ENCODE measurements around the gene KLHL9.
"Not testable (repeated sequence)": the region's sequence is repeated elsewhere in the genome, so short reads cannot be mapped to it uniquely, and the experiment has no call there.

Gene KLHL9, protein sequence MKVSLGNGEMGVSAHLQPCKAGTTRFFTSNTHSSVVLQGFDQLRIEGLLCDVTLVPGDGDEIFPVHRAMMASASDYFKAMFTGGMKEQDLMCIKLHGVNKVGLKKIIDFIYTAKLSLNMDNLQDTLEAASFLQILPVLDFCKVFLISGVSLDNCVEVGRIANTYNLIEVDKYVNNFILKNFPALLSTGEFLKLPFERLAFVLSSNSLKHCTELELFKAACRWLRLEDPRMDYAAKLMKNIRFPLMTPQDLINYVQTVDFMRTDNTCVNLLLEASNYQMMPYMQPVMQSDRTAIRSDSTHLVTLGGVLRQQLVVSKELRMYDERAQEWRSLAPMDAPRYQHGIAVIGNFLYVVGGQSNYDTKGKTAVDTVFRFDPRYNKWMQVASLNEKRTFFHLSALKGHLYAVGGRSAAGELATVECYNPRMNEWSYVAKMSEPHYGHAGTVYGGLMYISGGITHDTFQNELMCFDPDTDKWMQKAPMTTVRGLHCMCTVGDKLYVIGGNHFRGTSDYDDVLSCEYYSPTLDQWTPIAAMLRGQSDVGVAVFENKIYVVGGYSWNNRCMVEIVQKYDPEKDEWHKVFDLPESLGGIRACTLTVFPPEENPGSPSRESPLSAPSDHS

DNA sequence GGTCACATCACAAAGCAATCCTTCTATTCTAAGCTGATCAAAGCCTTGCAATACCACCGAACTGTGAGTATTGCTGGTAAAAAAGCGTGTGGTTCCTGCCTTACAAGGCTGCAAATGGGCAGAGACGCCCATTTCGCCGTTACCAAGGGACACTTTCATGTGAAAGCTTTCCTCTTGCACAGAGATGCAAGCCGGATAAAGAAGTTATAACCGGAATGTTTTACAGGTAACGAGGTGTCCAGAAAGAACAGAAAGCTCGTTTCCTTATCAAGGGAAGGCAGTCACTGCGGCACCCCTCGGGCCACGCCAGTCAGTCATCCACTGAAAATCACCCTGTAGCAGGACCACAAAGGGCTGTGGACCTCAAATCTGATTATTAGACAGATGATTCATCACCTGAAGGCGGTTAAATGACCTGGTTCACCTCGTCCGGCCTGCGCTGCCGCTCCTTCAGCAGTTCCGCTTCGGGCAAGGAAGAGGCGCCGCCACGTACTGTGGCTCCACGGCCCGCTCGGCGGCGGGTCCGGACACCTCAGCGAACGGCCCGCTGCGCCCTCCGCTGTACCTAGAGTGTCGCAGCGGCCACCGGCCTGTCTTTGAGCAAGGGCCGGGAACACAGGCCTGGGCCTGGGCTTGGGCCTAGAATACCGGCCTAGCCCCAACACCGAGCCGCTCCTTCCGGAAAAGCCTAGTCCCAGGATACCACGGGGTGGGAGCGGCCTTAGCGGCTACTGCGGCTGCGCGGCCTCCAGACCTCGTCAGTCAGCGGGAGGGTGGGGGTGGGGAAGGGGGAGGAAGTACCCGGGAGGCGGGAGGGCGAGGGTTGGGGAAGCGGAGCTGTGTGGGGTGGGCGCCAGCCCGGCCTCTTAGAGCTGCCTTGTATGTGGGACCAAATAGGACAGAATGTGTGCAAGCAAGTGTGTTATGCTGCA is at the start of gene KLHL9:
Gene KLHL9 (minus strand): TSS at position 704 of the 932 bp plus-strand sequence. CDS start 545 bp downstream, at position 159.
- no peak for DNase-seq

DNA sequence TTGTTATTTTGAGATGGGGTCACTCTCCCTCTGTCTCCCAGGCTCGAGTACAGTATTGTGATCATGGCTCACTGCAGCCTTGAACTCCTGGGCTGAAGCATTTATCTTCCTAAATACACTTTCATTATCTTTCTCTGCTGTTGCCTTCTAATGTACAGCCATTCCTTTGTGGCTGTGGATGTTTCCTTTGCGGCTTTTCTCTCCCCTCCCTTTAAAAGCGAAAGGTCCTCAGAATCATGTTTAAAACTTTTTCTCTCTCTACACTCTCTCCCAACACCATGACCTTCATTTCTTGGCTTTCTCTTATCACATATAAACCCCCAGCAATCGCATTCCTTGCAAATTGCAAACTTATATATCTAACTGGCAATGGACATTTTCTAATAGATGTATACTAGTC is 48.4 kb upstream of the KLHL9 start:
- DNase-seq: no peak

DNA sequence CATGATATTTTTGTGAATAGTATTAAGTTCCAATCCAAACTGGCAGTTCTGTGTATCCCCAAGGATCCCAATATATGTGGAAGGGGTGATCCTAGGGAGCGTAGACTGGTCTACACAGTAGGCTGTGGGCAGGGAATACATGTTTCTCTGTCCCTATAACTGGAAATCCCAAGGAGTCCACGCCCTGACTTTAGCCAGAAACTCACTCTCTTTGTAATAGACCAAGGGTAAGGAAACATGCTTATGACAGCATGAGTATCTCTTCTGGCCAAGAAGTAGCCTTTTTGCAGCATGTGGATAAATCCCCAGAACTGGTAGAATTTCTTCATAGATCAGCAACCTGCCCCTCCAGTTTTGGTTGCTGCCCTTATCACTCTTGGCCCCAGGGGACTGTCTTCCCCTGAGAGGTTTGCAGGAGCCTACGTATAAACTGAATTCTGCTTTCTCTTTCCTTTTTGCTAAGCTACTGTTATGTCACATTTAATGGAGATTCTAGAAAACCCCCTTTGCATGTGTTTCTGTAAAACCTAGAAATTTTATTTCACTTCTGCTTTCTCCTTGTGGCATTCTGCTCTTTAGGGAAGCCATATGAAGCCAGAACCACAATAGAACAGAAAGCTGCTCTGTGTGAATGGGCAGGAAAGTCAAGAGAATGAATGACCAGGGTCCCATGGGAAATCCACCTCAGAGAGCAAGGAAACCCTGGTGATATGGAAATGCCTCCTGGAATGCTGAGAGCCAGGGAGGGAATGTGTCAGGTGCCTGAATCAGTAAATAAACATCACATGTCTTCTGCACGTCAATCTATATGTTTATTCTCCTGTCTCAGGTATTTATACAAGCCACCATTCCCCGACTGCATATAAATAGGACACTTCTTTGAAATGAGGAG is 46.5 kb upstream of the KLHL9 start:
- DNase-seq: no peak

DNA sequence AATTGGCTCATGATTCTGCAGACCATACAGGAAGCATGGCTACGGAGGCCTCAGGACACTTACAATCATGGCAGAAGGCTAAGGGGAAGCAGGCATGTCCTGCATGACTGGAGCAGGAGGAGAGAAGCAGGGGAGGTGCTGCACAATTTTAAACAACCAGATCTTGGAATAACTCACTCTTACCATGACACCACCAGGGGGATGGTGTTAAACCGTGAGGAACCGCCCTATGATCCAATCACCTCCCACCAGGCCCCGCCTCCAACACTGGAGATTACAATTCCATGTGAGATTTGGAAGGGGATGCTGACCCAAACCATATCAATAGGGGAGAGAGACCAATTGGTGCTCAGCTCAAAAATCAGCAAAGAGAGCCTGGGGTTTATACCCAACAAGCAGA is 36.3 kb upstream of the KLHL9 start:
- DNase-seq: not testable (repeated sequence)

DNA sequence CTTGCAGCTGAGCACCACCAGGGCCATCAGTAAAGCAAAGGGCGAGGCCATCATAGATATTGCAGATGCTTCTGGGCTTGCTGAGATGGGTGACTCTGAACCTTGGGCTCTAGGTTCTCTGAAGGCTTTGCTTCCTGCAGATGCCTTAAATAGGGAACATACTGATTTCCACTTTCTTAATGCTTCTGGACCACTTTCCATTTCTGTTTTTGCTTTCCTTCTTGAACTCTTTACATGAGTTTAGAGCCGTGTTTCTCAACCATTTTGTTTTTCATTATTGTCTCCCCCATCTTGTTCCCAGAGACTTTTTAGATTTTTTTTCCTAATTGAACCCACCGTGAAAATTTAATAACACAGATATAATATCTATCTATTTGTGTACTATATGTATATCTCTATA is 32.8 kb upstream of the KLHL9 start, which contains the start of gene IFNA13:
Gene IFNA13 (minus strand): TSS at position 101 of the 400 bp plus-strand sequence. CDS start 47 bp downstream, at position 54.
- DNase-seq: no peak

DNA sequence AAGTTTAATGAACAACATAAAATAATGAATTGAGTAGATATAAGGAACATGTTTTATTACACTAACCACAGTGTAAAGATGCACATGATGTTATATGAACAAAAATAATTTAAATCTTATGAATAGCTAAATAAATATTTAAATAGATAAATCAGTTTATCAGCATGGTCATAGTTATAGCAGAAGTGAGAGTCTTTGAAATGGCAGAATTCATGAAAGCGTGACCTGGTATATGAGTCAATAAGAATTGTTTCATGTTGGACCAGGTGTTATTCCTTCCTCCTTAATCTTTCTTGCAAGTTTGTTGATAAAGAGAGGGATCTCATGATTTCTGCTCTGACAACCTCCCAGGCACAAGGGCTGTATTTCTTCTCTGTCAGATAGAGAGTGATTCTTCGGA is 32.0 kb upstream of the KLHL9 start:
- DNase-seq: not testable (repeated sequence)

DNA sequence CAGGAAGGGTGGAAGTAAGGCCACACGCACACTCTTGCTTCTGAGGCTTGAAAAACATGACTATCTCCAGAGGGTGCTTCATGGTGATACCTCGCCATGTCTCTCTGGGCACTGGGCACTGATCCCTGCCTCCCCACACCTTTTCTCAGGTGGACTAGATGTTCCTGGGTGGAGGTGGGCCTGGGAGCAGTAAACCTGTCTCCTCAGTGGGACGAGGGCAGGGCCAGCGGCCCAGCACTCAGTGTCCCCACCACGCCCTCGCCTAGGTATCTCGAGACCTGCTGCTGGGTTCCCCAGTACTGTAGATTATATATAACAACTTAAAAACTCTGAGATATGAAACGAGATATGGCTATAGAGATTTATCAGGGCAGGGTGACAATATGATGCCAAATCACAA is 27.1 kb upstream of the KLHL9 start:
- DNase-seq: no peak

DNA sequence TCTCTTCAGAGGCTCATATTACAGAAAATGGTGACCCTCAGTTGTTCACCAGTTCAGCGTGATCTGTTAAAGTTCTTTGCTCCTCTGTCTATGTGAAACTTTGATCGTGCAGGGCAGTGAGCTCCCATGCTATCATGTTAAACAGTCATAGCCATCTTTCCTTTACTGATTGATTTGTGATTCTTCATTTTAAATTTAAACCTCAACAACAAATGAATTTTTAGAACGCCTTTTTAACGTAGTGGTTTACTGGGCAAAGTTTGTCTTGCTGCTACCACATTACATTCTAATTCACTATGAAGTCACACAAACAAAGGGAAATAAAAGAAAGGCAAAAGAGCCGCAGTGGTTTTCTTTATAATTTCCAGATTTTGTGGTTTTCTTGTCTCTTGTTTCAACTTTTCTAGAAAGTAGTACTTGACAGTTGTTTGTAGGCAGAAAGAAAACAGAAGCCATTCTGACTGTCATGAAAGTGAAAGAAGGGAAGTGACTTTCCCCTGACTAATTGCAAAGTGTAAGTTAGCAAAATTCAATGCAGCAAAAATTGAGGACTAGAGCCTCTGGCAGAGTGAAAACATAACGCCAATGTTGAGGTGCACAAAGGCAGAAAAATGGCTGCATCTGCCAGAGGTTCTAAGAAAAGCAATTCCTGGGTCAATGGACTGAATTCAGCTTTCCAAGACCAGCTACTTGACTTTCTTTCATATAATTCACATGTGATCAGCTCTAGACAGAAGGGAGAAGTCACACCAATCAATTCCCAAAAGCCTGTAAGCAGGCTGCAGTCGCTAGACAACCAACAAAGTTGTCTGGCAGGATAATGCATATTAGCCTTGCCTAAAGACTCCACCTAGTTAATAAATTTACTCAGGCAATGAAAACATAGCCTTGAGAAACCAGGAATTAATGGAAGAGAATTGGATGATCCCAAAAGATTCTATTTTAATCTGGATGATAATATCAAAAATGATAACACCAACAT is 22.6 kb upstream of the KLHL9 start:
- no peak for DNase-seq

DNA sequence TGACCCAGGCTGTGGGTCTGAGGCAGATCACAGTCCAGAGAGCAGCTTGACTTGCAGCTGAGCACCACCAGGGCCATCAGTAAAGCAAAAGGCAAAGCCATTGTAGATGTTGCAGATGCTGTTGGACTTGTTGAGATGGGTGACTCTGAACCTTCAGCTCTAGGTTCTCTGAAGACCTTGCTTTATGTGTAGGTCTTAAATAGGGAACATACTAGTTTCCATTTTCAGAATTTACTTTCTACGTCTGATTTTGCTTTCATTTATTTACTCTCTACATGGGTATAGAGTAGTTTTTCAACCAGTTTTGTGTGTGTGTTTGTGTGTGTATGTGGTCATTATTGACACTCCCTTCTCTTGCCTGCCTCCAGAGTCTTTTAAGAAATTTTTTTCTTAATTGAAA is 15.6 kb upstream of the KLHL9 start, which contains the start of gene IFNA6:
Gene IFNA6 (minus strand): TSS at position 101 of the 400 bp plus-strand sequence. CDS start 0 bp downstream, at position 101.
- no peak for DNase-seq

DNA sequence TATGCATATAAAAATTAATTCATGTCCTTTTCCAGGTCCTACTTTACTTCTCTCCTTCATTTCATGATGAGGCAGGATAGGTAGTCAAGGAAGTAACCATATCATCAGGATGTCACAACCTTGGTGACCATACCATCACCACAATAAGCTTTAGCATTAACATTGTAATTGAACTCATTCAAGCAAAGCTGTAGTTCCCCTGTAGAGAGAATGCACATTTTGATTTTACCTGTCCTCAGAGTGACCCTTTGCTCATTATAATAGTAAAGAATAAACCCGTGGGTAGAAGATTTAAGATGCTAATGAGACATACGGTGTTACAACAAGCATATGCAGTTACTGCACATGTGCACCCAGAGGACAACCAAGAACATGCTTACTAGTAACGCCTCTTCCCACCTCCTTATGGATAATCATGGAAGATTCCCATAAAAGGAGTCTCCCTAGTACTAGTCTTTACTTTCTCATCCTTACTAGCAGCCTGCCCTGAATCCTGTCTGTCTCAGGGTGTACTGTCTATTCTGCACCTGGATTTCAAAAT is 13.3 kb upstream of the KLHL9 start:
- DNase-seq: no peak

DNA sequence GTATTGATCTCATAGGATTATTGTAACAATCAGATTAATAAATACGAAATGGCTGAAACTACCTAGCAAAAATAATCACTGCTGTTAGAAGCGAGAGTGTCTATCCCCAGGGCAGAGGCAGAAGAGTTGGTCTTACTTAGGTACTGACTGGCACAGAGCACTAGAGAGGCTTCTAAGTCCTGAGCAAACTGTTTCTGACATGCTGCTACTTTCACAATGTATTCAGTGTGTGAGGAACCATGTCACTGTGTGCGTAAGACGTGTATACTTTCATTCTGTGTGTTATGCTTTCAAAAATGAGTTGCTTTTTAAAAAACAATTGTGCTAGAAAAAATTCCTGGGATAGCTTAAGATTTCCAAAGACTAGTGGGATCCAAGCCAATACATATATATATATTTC is 5.5 kb upstream of the KLHL9 start:
- no peak for DNase-seq

DNA sequence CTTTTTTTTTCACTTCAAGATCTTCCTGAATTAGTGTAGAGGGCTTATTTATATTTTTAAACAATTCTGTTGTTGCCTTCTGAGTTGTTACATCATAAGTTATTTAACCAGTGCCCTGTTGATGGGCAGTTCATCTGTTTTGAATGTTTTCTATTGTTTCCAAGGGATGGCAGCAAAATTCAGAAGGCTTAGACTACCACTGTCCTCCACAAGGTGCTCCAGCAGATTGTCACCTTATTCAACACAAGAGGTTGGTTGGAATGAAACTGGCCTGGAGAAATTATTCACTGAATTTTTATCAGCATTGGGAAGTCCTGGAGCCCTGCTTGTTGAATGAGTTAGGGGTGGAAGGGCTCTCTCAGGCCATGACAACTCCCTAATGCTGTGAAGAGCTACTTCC is 1.3 kb upstream of the KLHL9 start:
- DNase-seq: no peak

DNA sequence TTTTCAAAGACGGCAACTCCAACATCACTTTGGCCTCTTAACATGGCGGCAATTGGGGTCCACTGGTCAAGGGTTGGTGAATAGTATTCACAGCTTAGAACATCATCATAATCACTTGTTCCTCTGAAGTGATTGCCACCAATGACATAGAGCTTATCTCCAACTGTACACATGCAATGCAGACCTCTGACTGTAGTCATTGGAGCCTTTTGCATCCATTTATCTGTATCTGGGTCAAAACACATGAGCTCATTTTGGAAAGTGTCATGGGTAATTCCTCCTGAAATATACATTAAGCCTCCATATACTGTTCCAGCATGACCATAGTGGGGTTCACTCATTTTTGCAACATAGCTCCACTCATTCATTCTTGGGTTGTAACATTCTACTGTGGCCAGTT is 2.0 kb downstream of the KLHL9 start:
- DNase-seq: no peak

DNA sequence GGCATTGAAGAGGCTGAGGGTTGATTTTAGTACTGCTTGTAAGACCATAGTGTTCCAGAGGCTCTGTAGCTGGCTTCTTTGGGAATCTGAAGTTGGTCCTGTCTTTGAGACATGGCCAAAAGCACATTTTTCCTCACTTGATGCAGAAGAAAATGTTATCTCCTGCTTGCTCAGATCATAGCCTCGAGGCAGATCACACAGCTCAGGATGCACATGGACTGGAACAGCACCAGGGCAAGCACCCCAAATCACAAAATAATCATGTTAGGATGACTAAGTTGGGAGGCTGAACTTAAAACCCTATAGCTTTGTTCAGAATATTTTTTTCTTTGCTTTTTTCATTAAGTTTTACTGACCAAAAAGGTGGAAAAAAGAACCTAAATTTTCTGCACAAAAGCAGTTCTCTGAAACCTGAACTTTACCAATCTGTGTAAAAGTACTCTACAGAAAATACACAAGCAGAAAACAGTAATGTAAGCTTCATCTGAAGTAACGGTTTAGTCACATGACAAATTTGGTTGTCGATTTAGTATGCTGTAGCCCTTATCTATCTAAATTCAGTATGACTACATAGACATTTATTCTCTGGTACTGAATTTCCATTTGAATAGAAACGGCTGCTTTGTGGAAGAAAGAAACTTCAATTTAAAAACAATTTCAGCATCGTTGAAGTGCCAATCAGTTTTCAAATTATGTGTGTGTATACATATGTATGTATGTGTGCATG is 3.4 kb downstream of the KLHL9 start:
- DNase-seq: no peak

DNA sequence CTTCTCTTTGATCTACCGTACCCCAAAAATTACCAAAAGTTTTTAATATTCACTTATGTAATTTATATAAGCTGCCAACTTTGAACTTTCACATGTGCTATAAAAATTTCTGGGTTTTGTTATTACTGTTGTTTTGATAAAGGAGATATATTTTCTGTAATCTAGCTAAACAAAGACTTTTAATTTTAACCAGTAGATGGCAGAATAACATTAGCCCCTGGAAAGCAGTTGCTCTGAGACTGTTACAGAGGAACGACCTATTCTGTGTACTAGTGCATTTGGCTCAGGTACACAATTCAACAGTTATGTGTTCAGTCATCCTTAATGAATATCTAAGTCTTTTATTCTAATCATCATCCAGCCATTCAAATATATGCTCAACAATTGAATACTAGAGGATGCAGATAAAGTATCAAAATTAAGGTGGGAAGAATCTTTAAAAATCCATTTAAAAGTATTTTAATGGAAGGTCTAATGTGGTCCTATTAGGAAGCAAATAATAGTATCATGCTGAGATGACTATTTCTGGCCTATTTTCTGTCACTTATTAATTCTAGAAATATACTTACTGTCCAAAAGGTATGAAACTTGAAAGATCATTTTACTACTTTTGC is 8.6 kb downstream of the KLHL9 start:
- DNase-seq: no peak

DNA sequence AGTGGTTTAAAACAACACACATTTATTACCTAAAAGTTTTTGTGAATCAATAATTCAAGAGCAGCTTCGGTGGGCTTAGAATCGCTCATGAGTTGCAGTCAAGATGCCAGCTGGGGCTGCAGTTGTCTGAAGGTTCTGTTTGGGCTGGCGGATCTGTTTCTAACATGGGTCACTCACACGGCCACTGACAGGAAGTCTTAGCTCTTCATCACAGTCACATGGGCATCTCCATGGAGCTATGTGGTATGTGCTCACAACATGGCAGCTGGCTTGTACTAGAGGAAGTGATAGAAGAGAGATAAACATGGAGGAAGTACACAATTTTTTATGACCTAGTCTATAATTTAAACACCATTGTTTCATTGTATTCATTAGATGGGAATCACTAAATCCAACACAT is 11.2 kb downstream of the KLHL9 start:
- no peak for DNase-seq

DNA sequence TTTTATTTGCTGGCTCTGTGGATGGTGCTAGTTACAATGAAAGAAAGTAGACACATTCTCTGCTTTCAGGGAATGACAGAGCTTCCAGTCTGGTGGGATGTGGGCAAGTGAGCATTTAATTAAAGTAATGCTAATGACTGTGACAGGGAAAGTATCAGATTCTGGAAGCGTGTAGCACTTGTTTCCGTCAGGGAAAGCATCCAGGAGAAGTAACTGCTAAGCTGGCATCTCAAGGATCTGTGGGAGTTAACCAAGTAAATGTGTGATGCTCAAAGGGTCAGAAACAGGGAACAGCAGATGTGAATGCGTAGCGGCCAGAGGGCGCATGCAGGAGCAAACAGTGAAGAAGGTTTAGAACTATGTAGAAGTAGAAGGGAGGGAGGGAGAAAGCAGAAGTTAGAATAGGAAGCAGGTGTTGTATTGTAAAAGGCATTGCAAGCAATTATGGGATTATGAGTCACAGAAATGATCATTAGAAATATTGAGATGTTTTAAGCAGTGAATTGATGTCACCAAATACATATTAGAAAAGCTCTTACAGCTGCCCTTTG is 12.2 kb downstream of the KLHL9 start:
- no peak for DNase-seq

DNA sequence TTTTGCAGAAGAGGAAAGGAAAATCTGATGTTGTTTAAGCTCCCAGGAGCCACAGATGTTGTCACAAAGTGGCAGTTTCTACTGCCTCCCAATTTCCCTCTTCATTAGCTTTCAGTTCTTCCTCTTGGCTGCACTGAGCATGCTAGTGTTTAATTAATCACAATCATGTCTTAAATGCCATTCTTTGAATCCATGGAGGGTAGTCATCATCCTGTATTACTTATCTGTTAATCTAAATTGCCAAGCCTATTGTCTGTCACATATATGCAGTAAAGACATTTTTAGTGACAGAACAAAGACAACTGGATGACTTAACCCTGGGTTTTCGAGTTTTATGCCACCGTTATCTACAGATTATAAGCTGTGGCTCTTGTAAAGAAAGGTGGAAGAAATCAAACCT is 14.7 kb downstream of the KLHL9 start:
- no peak for DNase-seq

Measured in NCI-H1436 treated with DMSO at 0.1 percent for 48 hours (cell line).